Fibroblast of mammary gland (primary cell): ENCODE data around the gene MEIKIN.

Experiments used
- DNase-seq: peaks from one replicate; pipeline ENCODE4 v3.0.0-alpha.2; 2010; ENCODE audit warnings: low read depth
- H3K4me3 ChIP-seq: 2 replicates; pipeline ENCODE4 v1.5.1; 2011; ENCODE audit warnings: low read depth, mild to moderate bottlenecking, low read length, moderate library complexity; ENCODE audit not compliant: control insufficient read depth
- CTCF ChIP-seq: conservative IDR thresholded peaks from 2 replicates; pipeline ENCODE4 v1.5.1; 2011; ENCODE audit warnings: low read depth, low read length, inconsistent platforms; ENCODE audit not compliant: control insufficient read depth, insufficient read depth

The MEIKIN gene

GRCh38 chr5:131959906-131960305 is 14.4 kb upstream of the MEIKIN start:
- no peak overlapping the region for H3K4me3 ChIP-seq
- TF ChIP-seq CTCF: no peak
- DNase-seq: no peak

DNA sequence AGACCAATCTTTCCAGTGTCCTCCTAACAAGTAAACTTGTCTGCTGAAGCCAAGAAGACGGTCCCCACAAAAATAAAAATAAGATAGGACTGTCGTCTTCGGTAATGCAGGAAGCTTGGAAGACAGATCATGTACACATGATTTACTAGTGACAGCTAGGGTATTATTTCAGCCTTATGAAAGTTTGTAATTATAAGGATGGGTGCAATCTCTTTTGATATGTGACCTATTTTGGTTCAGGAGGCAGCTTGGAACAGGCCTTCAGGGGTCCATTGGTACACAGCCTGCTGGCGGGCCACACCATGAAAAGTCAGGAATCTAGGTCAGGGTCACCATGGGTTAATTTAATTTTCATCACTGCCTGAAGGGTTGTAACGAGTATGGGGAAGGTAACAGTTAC is 13.7 kb upstream of the MEIKIN start:
- no peak overlapping the region for H3K4me3 ChIP-seq
- no peak for DNase-seq
- no peak for TF ChIP-seq CTCF

GRCh38 chr5:131957721-131958441 is 12.4 kb upstream of the MEIKIN start:
- H3K4me3 ChIP-seq: no peak overlapping the region
- TF ChIP-seq CTCF: no peak
- no peak for DNase-seq

DNA sequence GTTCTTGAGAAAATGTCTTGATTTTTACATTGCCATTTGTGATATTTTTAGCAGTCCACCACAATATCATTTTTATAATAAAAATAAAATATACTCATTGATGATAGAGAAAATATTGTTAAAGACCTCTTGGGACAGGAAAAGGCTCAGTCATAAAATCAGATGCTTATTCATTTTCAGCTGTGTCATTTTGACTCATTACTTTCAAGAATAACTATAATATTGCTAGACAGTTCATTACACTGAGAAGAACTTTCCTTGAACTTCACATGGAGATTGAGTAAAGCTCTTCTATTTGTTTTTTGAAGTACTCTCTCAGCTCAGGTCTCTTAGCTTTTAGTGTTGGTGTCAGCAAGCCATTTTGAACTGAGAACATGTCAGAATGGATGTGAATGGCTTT is 8.5 kb upstream of the MEIKIN start:
- H3K4me3 ChIP-seq: no peak overlapping the region
- TF ChIP-seq CTCF: no peak
- DNase-seq: no peak

DNA sequence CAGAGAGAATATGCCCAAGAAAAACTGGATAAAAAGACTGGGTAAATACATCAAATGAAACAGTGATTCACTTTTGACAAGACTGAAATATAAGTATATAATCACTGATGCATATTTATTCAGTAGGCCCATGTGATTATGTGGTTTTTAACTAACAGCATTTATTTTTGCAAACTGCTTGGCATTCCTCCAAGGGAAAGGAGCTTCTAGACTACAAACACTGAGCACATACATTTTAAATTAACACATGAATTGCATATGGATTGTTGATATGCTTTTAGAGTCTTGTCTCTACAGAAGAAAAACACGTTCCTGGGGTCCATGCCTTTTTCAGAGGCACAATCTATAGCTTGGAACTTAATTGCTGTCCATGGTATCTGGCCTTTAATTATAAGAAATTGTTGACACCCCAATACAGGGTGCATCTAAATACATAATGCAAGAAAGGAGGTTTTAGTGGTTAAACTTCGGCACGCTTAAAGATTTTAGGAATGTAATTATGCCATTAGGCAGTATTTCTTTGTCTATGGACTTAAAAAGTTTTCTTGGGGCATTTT is 6.9 kb upstream of the MEIKIN start:
- H3K4me3 ChIP-seq: no peak overlapping the region
- DNase-seq: peak; percentile 24
- no peak for TF ChIP-seq CTCF

- DNase-seq: no peak
- no peak for TF ChIP-seq CTCF
- no peak overlapping the region for H3K4me3 ChIP-seq
These were observed 5.2 kb upstream of the MEIKIN start for GRCh38 chr5:131950706-131951105.
